Endothelial cell of umbilical vein (primary cell): Measurements from ENCODE around the gene DPP10. TPM values are rescaled to one million over a fixed set of nuclear protein-coding genes. Genes with fewer than 3 reads are reported as not detected.
"Not testable (repeated sequence)": the region's sequence is repeated elsewhere in the genome, so short reads cannot be mapped to it uniquely, and the experiment has no call there.

ENCODE experiments used
- BruUV-seq: library from RNA; stranded (reverse); fragments of 400-500 nt; replicated peaks from 2 replicates; lab custom pipeline; 2021; lab: Mats Ljungman, UMichigan
- CTCF ChIA-PET: fragments of 300-600, 350-600 bp; sonication (Branson Sonifier 250); formaldehyde crosslinking; loops from one replicate; lab custom pipeline; 2021; ENCODE audit warnings: antibody characterized with exemption, inconsistent platforms; lab: Charles Lee
- POLR2A ChIA-PET: fragments of 300-600, 350-600 bp; sonication (Branson Sonifier 250); formaldehyde crosslinking; loops from one replicate; lab custom pipeline; 2021; ENCODE audit warnings: antibody characterized with exemption, inconsistent platforms; lab: Charles Lee
- DNase-seq: peaks from one replicate; pipeline ENCODE4 v3.0.0-alpha.2; 2011; ENCODE audit warnings: low read depth, low spot score
- FAIRE-seq: peaks from 2 replicates; lab custom pipeline; 2011; peaks lifted over from hg19 to GRCh38; lab: Jason Lieb, UNC
- H2AFZ ChIP-seq: 2 replicates; pipeline ENCODE4 v1.6.0; 2012; ENCODE audit warnings: low read depth, low read length, control low read depth, inconsistent platforms
- H3K27ac ChIP-seq: 2 replicates; pipeline ENCODE4 v1.5.1; 2011; ENCODE audit warnings: low read depth, mild to moderate bottlenecking, control low read depth, low read length, moderate library complexity; ENCODE audit not compliant: insufficient read depth
- H3K27me3 ChIP-seq, 2 experiments: 2 replicates each; pipeline versions ENCODE4 v1.6.0 to v1.6.1; 2011; ENCODE audit warnings: low read length in 2 of 2, mixed read lengths in 1 of 2; ENCODE audit not compliant: control insufficient read depth in 2 of 2, insufficient read depth in 2 of 2
- H3K36me3 ChIP-seq, 2 experiments: 2 replicates in 1 of 2; 3 replicates in 1 of 2; pipeline ENCODE4 v1.5.1; 2011; ENCODE audit warnings: low read length in 2 of 2, mild to moderate bottlenecking in 1 of 2, moderate library complexity in 1 of 2; ENCODE audit not compliant: control insufficient read depth in 2 of 2, insufficient read depth in 2 of 2; ENCODE audit errors: extremely low read depth in 1 of 2
- H3K4me1 ChIP-seq: 3 replicates; pipeline ENCODE4 v1.5.1; 2011; ENCODE audit warnings: mild to moderate bottlenecking, low read length; ENCODE audit not compliant: control insufficient read depth, insufficient read depth; ENCODE audit errors: extremely low read depth
- H3K4me2 ChIP-seq: 2 replicates; pipeline ENCODE4 v1.6.1; 2011; ENCODE audit warnings: low read length, control low read depth, mixed read lengths; ENCODE audit not compliant: insufficient read depth
- H3K4me3 ChIP-seq, 3 experiments: fragments of 200-600 bp in 1 of 3; sonication (generic), shearing (Covaris generic) in 1 of 3; replicated peaks in 1 of 3; 2 replicates each; pipeline ENCODE4 v1.5.1; 2011 to 2016; ENCODE audit warnings: control low read depth in 3 of 3, low read length in 3 of 3, mild to moderate bottlenecking in 2 of 3, inconsistent platforms in 1 of 3, low read depth in 1 of 3, moderate library complexity in 1 of 3; ENCODE audit not compliant: insufficient read depth in 1 of 3
- H3K79me2 ChIP-seq: 2 replicates; pipeline ENCODE4 v1.6.0; 2012; ENCODE audit warnings: low read length, inconsistent platforms; ENCODE audit not compliant: control insufficient read depth, insufficient read depth
- H3K9ac ChIP-seq: replicated peaks from 2 replicates; pipeline ENCODE3; 2011; ENCODE audit warnings: low read length, control low read depth; ENCODE audit not compliant: insufficient read depth; ENCODE audit errors: extremely low read depth
- H3K9me1 ChIP-seq: replicated peaks from 3 replicates; pipeline ENCODE4 v1.6.0; 2011; ENCODE audit warnings: mild to moderate bottlenecking, low read length; ENCODE audit not compliant: control insufficient read depth, insufficient read depth; ENCODE audit errors: extremely low read depth
- H3K9me3 ChIP-seq: replicated peaks from 2 replicates; pipeline ENCODE4 v1.5.1; 2012; ENCODE audit warnings: low read length, inconsistent platforms; ENCODE audit not compliant: control insufficient read depth, insufficient read depth
- H4K20me1 ChIP-seq: replicated peaks from 2 replicates; pipeline ENCODE3; 2011; ENCODE audit warnings: mild to moderate bottlenecking, low read length; ENCODE audit not compliant: control insufficient read depth, insufficient read depth; ENCODE audit errors: extremely low read depth
- CTCF ChIP-seq, 2 donors: IDR thresholded peaks; 1 replicate in 1 of 2; 2 replicates in 1 of 2; pipeline ENCODE4 v1.5.1; 2011; ENCODE audit warnings: low read length in 2 of 2, mild to moderate bottlenecking in 2 of 2, moderate library complexity in 2 of 2, control low read depth in 1 of 2, inconsistent platforms in 1 of 2, low read depth in 1 of 2; ENCODE audit not compliant: insufficient read depth in 1 of 2; ENCODE audit errors: extremely low read depth in 1 of 2
- EZH2 ChIP-seq: IDR thresholded peaks from 2 replicates; pipeline ENCODE4 v1.6.1; 2012; ENCODE audit warnings: borderline replicate concordance, low read depth, mild to moderate bottlenecking, moderate library complexity, low read length, inconsistent platforms; ENCODE audit not compliant: severe bottlenecking
- FOS ChIP-seq: IDR thresholded peaks from 2 replicates; pipeline ENCODE4 v1.6.1; 2011; ENCODE audit warnings: mild to moderate bottlenecking, low read length, moderate library complexity, borderline replicate concordance; ENCODE audit not compliant: insufficient read depth
- GATA2 ChIP-seq: IDR thresholded peaks from 2 replicates; pipeline ENCODE4 v1.7.0; 2011; ENCODE audit warnings: low read depth, mild to moderate bottlenecking, moderate library complexity, mixed read lengths, low read length; ENCODE audit not compliant: insufficient read length, insufficient read depth
- JUN ChIP-seq: IDR thresholded peaks from 2 replicates; pipeline ENCODE4 v1.6.1; 2011; ENCODE audit warnings: borderline replicate concordance, low read depth; ENCODE audit not compliant: insufficient read length, insufficient read depth
- MAX ChIP-seq: IDR thresholded peaks from 2 replicates; pipeline ENCODE4 v1.6.1; 2011; ENCODE audit not compliant: insufficient read depth, insufficient read length
- MYC ChIP-seq: IDR thresholded peaks from one replicate; pipeline ENCODE4 v1.6.1; 2011; ENCODE audit warnings: mild to moderate bottlenecking, low read depth, low read length
- POLR2A ChIP-seq: IDR thresholded peaks from 2 replicates; pipeline ENCODE4 v1.6.1; 2012; ENCODE audit warnings: low read depth, mild to moderate bottlenecking, control low read depth, low read length
- POLR2AphosphoS5 ChIP-seq: IDR thresholded peaks from 2 replicates; pipeline ENCODE4 v1.6.1; 2012; ENCODE audit warnings: low read depth, mild to moderate bottlenecking, control low read depth, low read length, moderate library complexity; ENCODE audit not compliant: insufficient read depth
- dilution Hi-C: fragments of 300-500 bp; cut with MboI; formaldehyde crosslinking; loops from one replicate; pipeline ENCODE4 v1.15.0; 2019; ENCODE audit warnings: low sequenced_read_pairs; ENCODE audit not compliant: extremely low pct_ligation_motif_present
- intact Hi-C: fragments of 100-400 bp; cut with micrococcal nuclease; formaldehyde crosslinking; loops from one replicate; pipeline ENCODE4 v1.10.0; 2022
- polyA plus RNA-seq, 4 experiments: library from polyadenylated mRNA; depleted of rRNA in 3 of 4; stranded (reverse) in 3 of 4; unstranded in 1 of 4; fragments of >200 nt; gene quantifications; 2 replicates each; pipeline versions ENCODE4 v1.2.1 to v1.2.3, GENCODE V29; 2011 to 2012; ENCODE audit warnings: missing spikeins in 1 of 4
- total RNA-seq: library from RNA; stranded (reverse); gene quantifications from 2 replicates; pipeline ENCODE4 v1.2.3, GENCODE V29; 2021

DPP10 gene
- total and polyA plus RNA-seq, 2 donors (not counting 3 experiments of a cell fraction or from before 2014, with no cell fraction given): not detected

GRCh38 chr2:115427436-115427835, 985.0 kb downstream of the DPP10 start:
- FAIRE-seq (no peak), DNase-seq (no peak)
- TF ChIP-seq FOS (no peak), MYC (no peak), JUN (no peak), POLR2A (no peak), MAX (no peak), GATA2 (no peak), POLR2AphosphoS5 (no peak), CTCF (IDR thresholded peaks at IDR 0.05; ENCODE audit: extremely low read depth in 1 of 2, insufficient read depth in 1 of 2, low read depth in 1 of 2, low read length in 2 of 2) (no peak), EZH2 (no peak)
- no peaks in the 10 kb centered on the region for H3K27me3 ChIP-seq
- H3K9ac ChIP-seq: no peak overlapping the region
- no peak overlapping the region for H2AFZ ChIP-seq
- H4K20me1 ChIP-seq: no peaks in the 10 kb centered on the region
- intact Hi-C loops (no loop called here), dilution Hi-C loops (no loop called here)
- ChIA-PET POLR2A (no interaction called here), CTCF (no interaction called here)
- H3K4me3 ChIP-seq: no peak overlapping the region
- H3K27ac ChIP-seq: no peak overlapping the region
- BruUV-seq: no TSS peak
- H3K4me2 ChIP-seq: no peak overlapping the region
- H3K4me1 ChIP-seq: no peaks in the 10 kb centered on the region
- H3K9me1 ChIP-seq: no peaks in the 10 kb centered on the region
- no peaks in the 10 kb centered on the region for H3K79me2 ChIP-seq
- peaks cover 4% of the 10 kb centered on the region for H3K9me3 ChIP-seq
- no peaks in the 10 kb centered on the region for H3K36me3 ChIP-seq

GRCh38 chr2:115440746-115441145, 998.3 kb downstream of the DPP10 start:
- H3K4me2 ChIP-seq, H4K20me1 ChIP-seq, POLR2A ChIA-PET, H2AFZ ChIP-seq, H3K27ac ChIP-seq, H3K9me3 ChIP-seq, H3K4me1 ChIP-seq, intact Hi-C loops, H3K4me3 ChIP-seq, H3K79me2 ChIP-seq, H3K27me3 ChIP-seq, FAIRE-seq, H3K36me3 ChIP-seq, dilution Hi-C loops, H3K9me1 ChIP-seq, CTCF ChIA-PET, DNase-seq, H3K9ac ChIP-seq, BruUV-seq: not testable (repeated sequence)
